ENCODE results near the gene PTH1R.

Gene PTH1R

GRCh38 chr3:46846624-46847542 lies 30.6 kb upstream of the PTH1R start:
- Histone ChIP-seq H2BK5ac (ENCODE audit: low read depth, low read length, poor library complexity, severe bottlenecking) (no peak overlapping the region), H3K27me3 (ENCODE audit: control insufficient read depth in 1 of 2, insufficient read depth in 1 of 2, low read length in 2 of 2) (no peaks in the 10 kb centered on the region), H3K14ac (ENCODE audit: low read length in 2 of 2) (peak overlapping the region in 1 of 2 experiments; percentile 26), H3K4me3 (ENCODE audit: insufficient read depth in 1 of 2, low read depth in 1 of 2, low read length in 2 of 2) (peak overlapping the region in 1 of 2 experiments; percentile 71), H2BK15ac (ENCODE audit: low read depth, poor library complexity, severe bottlenecking) (peak overlapping the region; percentile 53), H3K4ac (ENCODE audit: low read depth in 1 of 2, low read length in 2 of 2) (peak overlapping the region in 1 of 2 experiments; percentile 37), H4K8ac (ENCODE audit: low read length) (peak overlapping the region; percentile 94), H3K79me1 (replicated peaks; ENCODE audit: low read length, poor library complexity, severe bottlenecking) (no peaks in the 10 kb centered on the region), H3K18ac (ENCODE audit: low read depth in 1 of 2, low read length in 2 of 2) (peak overlapping the region in 1 of 2 experiments; percentile 29), H3K4me1 (ENCODE audit: control insufficient read depth, insufficient read depth, low read depth, low read length) (peaks cover 20% of the 10 kb centered on the region), H3K27ac (ENCODE audit: low read length, poor library complexity, severe bottlenecking) (no peak overlapping the region), H2BK120ac (ENCODE audit: low read depth, low read length) (no peak overlapping the region), H2BK12ac (ENCODE audit: low read length in 2 of 2) (no peak overlapping the region), H2AK5ac (ENCODE audit: low read length, severe bottlenecking) (no peak overlapping the region), H3K36me3 (ENCODE audit: control insufficient read depth in 1 of 2, insufficient read depth in 2 of 2, low read depth in 1 of 2, low read length in 2 of 2) (no peaks in the 10 kb centered on the region), H3K23ac (ENCODE audit: low read length in 2 of 2) (no peak overlapping the region), H4K91ac (ENCODE audit: low read length) (no peak overlapping the region), H3K9me3 (ENCODE audit: control insufficient read depth, low read length) (peaks cover 9% of the 10 kb centered on the region), H3K9ac (ENCODE audit: low read length) (peak overlapping the region; percentile 80), H3K4me2 (ENCODE audit: low read length, poor library complexity, severe bottlenecking) (peak overlapping the region; percentile 79), H2AFZ (ENCODE audit: low read depth, low read length) (peak overlapping the region; percentile 100)
- 98% methylated on average over 9 of the region's 9 CpGs for WGBS
- no peak for DNase-seq

DNA sequence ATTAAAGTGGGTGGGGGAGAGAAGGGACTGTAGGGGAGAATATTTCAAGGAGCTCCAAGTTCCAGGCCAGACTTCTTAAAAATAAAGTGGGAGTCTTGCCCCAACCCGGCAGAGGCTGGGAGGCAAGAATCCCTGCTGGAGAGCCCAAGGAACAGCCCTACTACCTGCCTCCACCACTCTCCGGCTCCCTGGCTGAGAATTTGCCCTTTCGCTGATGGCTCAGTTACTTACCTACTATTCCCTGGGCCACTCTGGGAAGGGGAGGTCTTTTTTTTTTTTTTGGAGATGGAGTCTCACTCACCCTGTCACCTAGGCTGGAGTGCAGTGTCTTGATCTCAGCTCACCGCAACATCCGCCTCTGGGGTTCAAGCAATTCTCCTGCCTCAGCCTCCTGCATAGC lies 29.8 kb upstream of the PTH1R start:
- no peak overlapping the region for H3K18ac ChIP-seq (ENCODE audit: low read depth in 1 of 2, low read length in 2 of 2)
- no peak overlapping the region for H3K9ac ChIP-seq (ENCODE audit: low read length)
- H2AFZ ChIP-seq (ENCODE audit: low read depth, low read length), result no peak overlapping the region
- peaks cover 4% of the 10 kb centered on the region for H3K9me3 ChIP-seq (ENCODE audit: control insufficient read depth, low read length)
- peaks cover 20% of the 10 kb centered on the region for H3K4me1 ChIP-seq (ENCODE audit: control insufficient read depth, insufficient read depth, low read depth, low read length)
- H3K79me1 ChIP-seq (replicated peaks; ENCODE audit: low read length, poor library complexity, severe bottlenecking), result no peaks in the 10 kb centered on the region
- H4K91ac ChIP-seq (ENCODE audit: low read length), result no peak overlapping the region
- no peak overlapping the region for H3K4me2 ChIP-seq (ENCODE audit: low read length, poor library complexity, severe bottlenecking)
- H3K4me3 ChIP-seq (ENCODE audit: insufficient read depth in 1 of 2, low read depth in 1 of 2, low read length in 2 of 2), result no peak overlapping the region
- H4K8ac ChIP-seq (ENCODE audit: low read length), result no peak overlapping the region
- no peak overlapping the region for H3K4ac ChIP-seq (ENCODE audit: low read depth in 1 of 2, low read length in 2 of 2)
- no peak overlapping the region for H2BK15ac ChIP-seq (ENCODE audit: low read depth, poor library complexity, severe bottlenecking)
- 100% methylated on average over 4 of the region's 5 CpGs for WGBS
- no peak for DNase-seq
- no peak overlapping the region for H2BK12ac ChIP-seq (ENCODE audit: low read length in 2 of 2)
- no peak overlapping the region for H2BK120ac ChIP-seq (ENCODE audit: low read depth, low read length)
- H3K27ac ChIP-seq (ENCODE audit: low read length, poor library complexity, severe bottlenecking), result no peak overlapping the region
- no peak overlapping the region for H3K23ac ChIP-seq (ENCODE audit: low read length in 2 of 2)
- H3K14ac ChIP-seq (ENCODE audit: low read length in 2 of 2), result no peak overlapping the region
- H3K36me3 ChIP-seq (ENCODE audit: control insufficient read depth in 1 of 2, insufficient read depth in 2 of 2, low read depth in 1 of 2, low read length in 2 of 2), result no peaks in the 10 kb centered on the region
- no peak overlapping the region for H2AK5ac ChIP-seq (ENCODE audit: low read length, severe bottlenecking)
- H2BK5ac ChIP-seq (ENCODE audit: low read depth, low read length, poor library complexity, severe bottlenecking), result no peak overlapping the region
- H3K27me3 ChIP-seq (ENCODE audit: control insufficient read depth in 1 of 2, insufficient read depth in 1 of 2, low read length in 2 of 2), result no peaks in the 10 kb centered on the region

DNA sequence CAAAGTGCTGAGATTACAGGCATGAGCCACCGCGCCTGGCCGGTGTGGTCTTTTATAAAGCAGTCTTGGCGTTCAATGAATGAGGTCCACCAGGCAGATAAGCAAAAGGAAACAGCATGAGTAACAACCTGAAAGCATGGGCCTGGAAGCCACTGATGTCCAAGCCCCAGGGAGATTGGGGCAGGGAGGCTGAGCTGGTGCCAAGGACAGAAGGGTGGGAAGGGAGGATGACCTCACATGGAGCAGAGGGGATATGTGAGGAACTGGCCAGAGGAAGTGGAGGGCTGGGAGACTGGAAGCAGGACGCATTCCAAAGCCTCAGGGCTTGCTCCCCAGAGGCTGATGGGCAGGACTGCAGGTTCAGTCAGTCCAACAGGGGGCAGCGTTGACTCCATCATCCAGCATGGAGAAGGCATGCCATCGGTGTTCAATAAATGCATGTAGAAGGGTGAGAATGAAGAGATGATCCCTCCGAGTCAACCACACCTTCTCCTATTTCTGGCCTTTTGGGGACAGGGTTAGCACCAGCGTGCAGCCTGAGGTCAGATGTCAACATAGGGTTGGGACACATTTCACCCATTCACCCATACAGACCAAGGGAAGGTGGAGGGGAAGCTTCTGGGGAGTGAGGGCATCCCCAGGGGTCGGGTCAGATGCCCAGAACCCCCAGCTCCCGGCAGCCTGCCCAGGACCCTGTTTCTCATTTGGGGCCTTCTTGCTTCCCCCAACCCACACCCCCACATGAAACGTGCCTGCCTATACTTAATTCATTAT lies 29.1 kb upstream of the PTH1R start:
- Histone ChIP-seq H2BK12ac (ENCODE audit: low read length in 2 of 2) (no peak overlapping the region), H3K9ac (ENCODE audit: low read length) (no peak overlapping the region), H2BK15ac (ENCODE audit: low read depth, poor library complexity, severe bottlenecking) (no peak overlapping the region), H2BK120ac (ENCODE audit: low read depth, low read length) (no peak overlapping the region), H4K8ac (ENCODE audit: low read length) (no peak overlapping the region), H3K27me3 (ENCODE audit: control insufficient read depth in 1 of 2, insufficient read depth in 1 of 2, low read length in 2 of 2) (no peaks in the 10 kb centered on the region), H3K27ac (ENCODE audit: low read length, poor library complexity, severe bottlenecking) (no peak overlapping the region), H3K4me2 (ENCODE audit: low read length, poor library complexity, severe bottlenecking) (no peak overlapping the region), H3K23ac (ENCODE audit: low read length in 2 of 2) (no peak overlapping the region), H3K14ac (ENCODE audit: low read length in 2 of 2) (no peak overlapping the region), H3K4me1 (ENCODE audit: control insufficient read depth, insufficient read depth, low read depth, low read length) (peaks cover 20% of the 10 kb centered on the region), H3K4me3 (ENCODE audit: insufficient read depth in 1 of 2, low read depth in 1 of 2, low read length in 2 of 2) (no peak overlapping the region), H3K18ac (ENCODE audit: low read depth in 1 of 2, low read length in 2 of 2) (no peak overlapping the region), H2AFZ (ENCODE audit: low read depth, low read length) (no peak overlapping the region), H3K36me3 (ENCODE audit: control insufficient read depth in 1 of 2, insufficient read depth in 2 of 2, low read depth in 1 of 2, low read length in 2 of 2) (no peaks in the 10 kb centered on the region), H2AK5ac (ENCODE audit: low read length, severe bottlenecking) (no peak overlapping the region), H3K79me1 (replicated peaks; ENCODE audit: low read length, poor library complexity, severe bottlenecking) (no peaks in the 10 kb centered on the region), H3K4ac (ENCODE audit: low read depth in 1 of 2, low read length in 2 of 2) (no peak overlapping the region), H3K9me3 (ENCODE audit: control insufficient read depth, low read length) (no peaks in the 10 kb centered on the region), H2BK5ac (ENCODE audit: low read depth, low read length, poor library complexity, severe bottlenecking) (no peak overlapping the region), H4K91ac (ENCODE audit: low read length) (no peak overlapping the region)
- peak; percentile 18 for DNase-seq
- 69% methylated on average over 9 of the region's 12 CpGs for WGBS

- Histone ChIP-seq H2AFZ (ENCODE audit: low read depth, low read length) (no peak overlapping the region), H3K23ac (ENCODE audit: low read length in 2 of 2) (no peak overlapping the region), H3K18ac (ENCODE audit: low read depth in 1 of 2, low read length in 2 of 2) (no peak overlapping the region), H2AK5ac (ENCODE audit: low read length, severe bottlenecking) (no peak overlapping the region), H3K79me1 (replicated peaks; ENCODE audit: low read length, poor library complexity, severe bottlenecking) (no peaks in the 10 kb centered on the region), H4K8ac (ENCODE audit: low read length) (no peak overlapping the region), H3K27me3 (ENCODE audit: control insufficient read depth in 1 of 2, insufficient read depth in 1 of 2, low read length in 2 of 2) (peaks cover 0 to 4% of the 10 kb centered on the region in 2 experiments), H4K91ac (ENCODE audit: low read length) (no peak overlapping the region), H3K9ac (ENCODE audit: low read length) (no peak overlapping the region), H3K4me1 (ENCODE audit: control insufficient read depth, insufficient read depth, low read depth, low read length) (peaks cover 20% of the 10 kb centered on the region), H2BK15ac (ENCODE audit: low read depth, poor library complexity, severe bottlenecking) (no peak overlapping the region), H3K4ac (ENCODE audit: low read depth in 1 of 2, low read length in 2 of 2) (no peak overlapping the region), H3K36me3 (ENCODE audit: control insufficient read depth in 1 of 2, insufficient read depth in 2 of 2, low read depth in 1 of 2, low read length in 2 of 2) (no peaks in the 10 kb centered on the region), H3K4me3 (ENCODE audit: insufficient read depth in 1 of 2, low read depth in 1 of 2, low read length in 2 of 2) (no peak overlapping the region), H2BK5ac (ENCODE audit: low read depth, low read length, poor library complexity, severe bottlenecking) (no peak overlapping the region), H3K4me2 (ENCODE audit: low read length, poor library complexity, severe bottlenecking) (no peak overlapping the region), H3K14ac (ENCODE audit: low read length in 2 of 2) (no peak overlapping the region), H2BK120ac (ENCODE audit: low read depth, low read length) (no peak overlapping the region), H3K9me3 (ENCODE audit: control insufficient read depth, low read length) (no peaks in the 10 kb centered on the region), H3K27ac (ENCODE audit: low read length, poor library complexity, severe bottlenecking) (no peak overlapping the region), H2BK12ac (ENCODE audit: low read length in 2 of 2) (no peak overlapping the region)
- DNase-seq, result no peak
- WGBS, result 71% methylated on average over 7 of the region's 7 CpGs
Measured at GRCh38 chr3:46849045-46849631, 28.4 kb upstream of the PTH1R start.

All from mesenchymal stem cell (in vitro differentiated cells and primary cell).